ENCODE data around the gene NAAA. TPM values are rescaled to one million over a fixed set of nuclear protein-coding genes. Genes with fewer than 3 reads are reported as not detected.

NAAA gene
- total and polyA plus RNA-seq, 9 of the 15 experiments (the other 6 are each of a cell fraction or from before 2014, with no cell fraction given): 1.3 to 7.9 (median 5.9) TPM

DNA sequence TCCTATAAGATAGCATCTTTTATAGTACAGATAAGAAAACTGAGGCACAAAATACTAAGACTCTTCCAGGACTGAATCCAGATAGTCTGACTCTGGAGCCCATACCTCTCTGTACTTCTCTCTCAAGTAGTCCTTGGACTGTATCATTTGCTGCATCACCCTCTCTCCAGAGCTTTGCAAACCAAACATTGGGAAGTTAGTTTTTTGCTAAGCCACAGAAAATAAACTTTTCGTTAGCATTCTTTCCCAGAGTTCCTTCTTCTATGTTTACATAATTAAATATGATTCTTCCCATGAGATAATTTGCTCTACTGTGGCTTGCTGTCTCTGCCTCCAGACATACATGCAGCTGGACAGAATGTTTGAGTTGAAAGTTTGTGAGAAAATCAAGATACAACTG, 60.5 kb downstream of the NAAA start:
- Histone ChIP-seq H2AFZ (ENCODE audit: low read depth, low read length) (no peak overlapping the region), H3K27ac (ENCODE audit: extremely low read depth, low read depth, low read length) (no peak overlapping the region), H3K4me2 (ENCODE audit: insufficient read depth, low read length) (no peak overlapping the region), H3K27me3 (ENCODE audit: control insufficient read depth in 2 of 2, insufficient read depth in 2 of 2, low read length in 2 of 2) (peaks cover 23 to 28% of the 10 kb centered on the region in 2 experiments), H3K9ac (ENCODE audit: insufficient read depth in 1 of 2, low read depth in 2 of 2, low read length in 2 of 2) (no peak overlapping the region), H3K36me3 (ENCODE audit: control insufficient read depth, insufficient read depth, low read length) (no peaks in the 10 kb centered on the region), H3K4me3 (no peak overlapping the region), H3K79me2 (ENCODE audit: control insufficient read depth, insufficient read depth, low read length) (no peaks in the 10 kb centered on the region), H3K9me3 (replicated peaks; ENCODE audit: control insufficient read depth, insufficient read depth, low read depth, low read length) (no peaks in the 10 kb centered on the region), H3K4me1 (replicated peaks in 1 of 2; ENCODE audit: control insufficient read depth in 2 of 2, insufficient read depth in 2 of 2, low read length in 2 of 2) (no peaks in the 10 kb centered on the region), H4K20me1 (replicated peaks; ENCODE audit: control insufficient read depth, insufficient read depth, low read length) (no peaks in the 10 kb centered on the region), H3K9me1 (ENCODE audit: control insufficient read depth, insufficient read depth, low read length) (no peaks in the 10 kb centered on the region)
- ChIA-PET CTCF (ENCODE audit: low intra/inter-chr PET ratio) (no interaction called here), POLR2A (no interaction called here)
- no peak for FAIRE-seq
- no TSS peak for BruUV-seq (replicated peaks)
- in situ Hi-C loops (cut with MboI): no loop called here
- intact Hi-C loops (cut with micrococcal nuclease): no loop called here
- 0% methylated on average over 1 of the region's 1 CpG for WGBS (ENCODE audit: insufficient coverage, low coverage, missing lambda C conversion rate)
- DNase-seq (ENCODE audit: extremely low read depth in 1 of 4, low spot score in 3 of 4): no peak
- ATAC-seq: no peak
- TF ChIP-seq MAFG (tag; conservative IDR thresholded peaks at IDR 0.05) (no peak), MTA3 (IDR thresholded peaks at IDR 0.05; ENCODE audit: borderline replicate concordance) (no peak), ZFP30 (CRISPR knock-in tag; IDR thresholded peaks at IDR 0.05; ENCODE audit: borderline replicate concordance) (no peak), ZNF79 (CRISPR knock-in tag; IDR thresholded peaks at IDR 0.05; ENCODE audit: low read depth) (no peak), PTRF (tag; IDR thresholded peaks at IDR 0.05) (no peak), NFIC (IDR thresholded peaks at IDR 0.05) (no peak), ZZZ3 (IDR thresholded peaks at IDR 0.05) (no peak), CTBP1 (IDR thresholded peaks at IDR 0.05; ENCODE audit: borderline replicate concordance) (no peak), ZNF436 (CRISPR knock-in tag; IDR thresholded peaks at IDR 0.05) (no peak), RBM14 (IDR thresholded peaks at IDR 0.05; ENCODE audit: borderline replicate concordance, insufficient read depth, low read depth, low read length) (no peak), CBX3 (IDR thresholded peaks at IDR 0.05; ENCODE audit: borderline replicate concordance in 1 of 2, low read length in 2 of 2) (no peak), PHB (CRISPR knock-in tag; IDR thresholded peaks at IDR 0.05) (no peak), GTF2E2 (tag; IDR thresholded peaks at IDR 0.05) (no peak), MECOM (CRISPR knock-in tag; IDR thresholded peaks at IDR 0.05) (no peak), RNF2 (IDR thresholded peaks at IDR 0.05) (no peak), HMG20A (CRISPR knock-in tag; conservative IDR thresholded peaks at IDR 0.05) (no peak)
- TF ChIP-seq, protein P1, sequence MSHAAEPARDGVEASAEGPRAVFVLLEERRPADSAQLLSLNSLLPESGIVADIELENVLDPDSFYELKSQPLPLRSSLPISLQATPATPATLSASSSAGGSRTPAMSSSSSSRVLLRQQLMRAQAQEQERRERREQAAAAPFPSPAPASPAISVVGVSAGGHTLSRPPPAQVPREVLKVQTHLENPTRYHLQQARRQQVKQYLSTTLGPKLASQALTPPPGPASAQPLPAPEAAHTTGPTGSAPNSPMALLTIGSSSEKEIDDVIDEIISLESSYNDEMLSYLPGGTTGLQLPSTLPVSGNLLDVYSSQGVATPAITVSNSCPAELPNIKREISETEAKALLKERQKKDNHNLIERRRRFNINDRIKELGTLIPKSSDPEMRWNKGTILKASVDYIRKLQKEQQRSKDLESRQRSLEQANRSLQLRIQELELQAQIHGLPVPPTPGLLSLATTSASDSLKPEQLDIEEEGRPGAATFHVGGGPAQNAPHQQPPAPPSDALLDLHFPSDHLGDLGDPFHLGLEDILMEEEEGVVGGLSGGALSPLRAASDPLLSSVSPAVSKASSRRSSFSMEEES (CRISPR knock-in tag; IDR thresholded peaks at IDR 0.05): no peak
- TF ChIP-seq, protein P2, sequence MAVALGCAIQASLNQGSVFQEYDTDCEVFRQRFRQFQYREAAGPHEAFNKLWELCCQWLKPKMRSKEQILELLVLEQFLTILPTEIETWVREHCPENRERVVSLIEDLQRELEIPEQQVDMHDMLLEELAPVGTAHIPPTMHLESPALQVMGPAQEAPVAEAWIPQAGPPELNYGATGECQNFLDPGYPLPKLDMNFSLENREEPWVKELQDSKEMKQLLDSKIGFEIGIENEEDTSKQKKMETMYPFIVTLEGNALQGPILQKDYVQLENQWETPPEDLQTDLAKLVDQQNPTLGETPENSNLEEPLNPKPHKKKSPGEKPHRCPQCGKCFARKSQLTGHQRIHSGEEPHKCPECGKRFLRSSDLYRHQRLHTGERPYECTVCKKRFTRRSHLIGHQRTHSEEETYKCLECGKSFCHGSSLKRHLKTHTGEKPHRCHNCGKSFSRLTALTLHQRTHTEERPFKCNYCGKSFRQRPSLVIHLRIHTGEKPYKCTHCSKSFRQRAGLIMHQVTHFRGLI (CRISPR knock-in tag; IDR thresholded peaks at IDR 0.05): no peak
- TF ChIP-seq, protein P3, sequence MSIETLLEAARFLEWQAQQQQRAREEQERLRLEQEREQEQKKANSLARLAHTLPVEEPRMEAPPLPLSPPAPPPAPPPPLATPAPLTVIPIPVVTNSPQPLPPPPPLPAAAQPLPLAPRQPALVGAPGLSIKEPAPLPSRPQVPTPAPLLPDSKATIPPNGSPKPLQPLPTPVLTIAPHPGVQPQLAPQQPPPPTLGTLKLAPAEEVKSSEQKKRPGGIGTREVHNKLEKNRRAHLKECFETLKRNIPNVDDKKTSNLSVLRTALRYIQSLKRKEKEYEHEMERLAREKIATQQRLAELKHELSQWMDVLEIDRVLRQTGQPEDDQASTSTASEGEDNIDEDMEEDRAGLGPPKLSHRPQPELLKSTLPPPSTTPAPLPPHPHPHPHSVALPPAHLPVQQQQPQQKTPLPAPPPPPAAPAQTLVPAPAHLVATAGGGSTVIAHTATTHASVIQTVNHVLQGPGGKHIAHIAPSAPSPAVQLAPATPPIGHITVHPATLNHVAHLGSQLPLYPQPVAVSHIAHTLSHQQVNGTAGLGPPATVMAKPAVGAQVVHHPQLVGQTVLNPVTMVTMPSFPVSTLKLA (conservative IDR thresholded peaks at IDR 0.05): no peak

Data from K562 (cell line).